Ishikawa (cell line): ENCODE measurements around the gene DYRK3.

Experiments used
- CEBPB ChIP-seq: IDR thresholded peaks from 2 replicates; pipeline ENCODE4 v1.6.1; 2012
- CREB1 ChIP-seq: IDR thresholded peaks from 2 replicates; pipeline ENCODE4 v1.6.1; 2012; ENCODE audit warnings: low read depth
- EGR1 ChIP-seq: IDR thresholded peaks from 2 replicates; pipeline ENCODE4 v1.6.1; 2012
- EP300 ChIP-seq: IDR thresholded peaks from 2 replicates; pipeline ENCODE4 v1.6.1; 2012; ENCODE audit warnings: borderline replicate concordance
- FOXM1 ChIP-seq: IDR thresholded peaks from 2 replicates; pipeline ENCODE4 v1.6.1; 2012; ENCODE audit warnings: low read depth, borderline replicate concordance
- NFIC ChIP-seq: IDR thresholded peaks from 2 replicates; pipeline ENCODE4 v1.6.1; 2012
- RAD21 ChIP-seq: IDR thresholded peaks from 2 replicates; pipeline ENCODE4 v1.6.1; 2012; ENCODE audit warnings: low read depth
- TAF1 ChIP-seq: IDR thresholded peaks from 2 replicates; pipeline ENCODE4 v1.6.1; 2012; ENCODE audit warnings: low read depth, mild to moderate bottlenecking
- TCF12 ChIP-seq: IDR thresholded peaks from 2 replicates; pipeline ENCODE4 v1.6.1; 2012; ENCODE audit warnings: low read depth
- YY1 ChIP-seq: IDR thresholded peaks from 2 replicates; pipeline ENCODE4 v1.6.1; 2012; ENCODE audit warnings: low read depth
- ZBTB7A ChIP-seq: IDR thresholded peaks from 2 replicates; pipeline ENCODE4 v1.6.1; 2012; ENCODE audit warnings: low read depth
- TF ChIP-seq, protein P1 (sequence below): IDR thresholded peaks from 2 replicates; pipeline ENCODE4 v1.6.1; 2012
- TF ChIP-seq, protein P2 (sequence below): IDR thresholded peaks from 2 replicates; pipeline ENCODE4 v1.6.1; 2012; ENCODE audit warnings: low read depth, mild to moderate bottlenecking

DNA sequence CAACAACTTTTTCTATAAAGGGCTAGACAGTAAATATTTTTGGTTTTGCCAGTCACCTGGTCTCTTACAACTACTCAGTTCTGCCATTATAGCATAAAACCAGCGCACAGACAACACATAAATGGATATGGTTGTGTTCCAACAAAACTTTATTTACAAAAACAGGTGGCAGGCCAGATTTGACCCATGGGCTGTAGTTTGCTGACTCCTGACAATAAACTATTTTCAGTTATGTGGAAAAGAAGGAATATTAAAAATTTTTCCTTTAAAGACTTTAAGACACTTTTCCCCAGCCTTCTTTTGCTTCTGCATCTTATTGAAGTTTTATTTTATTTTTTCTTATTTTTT lies 39.0 kb upstream of the DYRK3 start:
- TF ChIP-seq EP300: no peak
- TF ChIP-seq EGR1: no peak
- no peak for TF ChIP-seq NFIC
- TF ChIP-seq, protein P1, sequence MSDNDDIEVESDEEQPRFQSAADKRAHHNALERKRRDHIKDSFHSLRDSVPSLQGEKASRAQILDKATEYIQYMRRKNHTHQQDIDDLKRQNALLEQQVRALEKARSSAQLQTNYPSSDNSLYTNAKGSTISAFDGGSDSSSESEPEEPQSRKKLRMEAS: no peak
- TF ChIP-seq ZBTB7A: no peak
- TF ChIP-seq YY1: no peak
- TF ChIP-seq RAD21: no peak
- no peak for TF ChIP-seq CEBPB
- TF ChIP-seq CREB1: no peak
- TF ChIP-seq, protein P2, sequence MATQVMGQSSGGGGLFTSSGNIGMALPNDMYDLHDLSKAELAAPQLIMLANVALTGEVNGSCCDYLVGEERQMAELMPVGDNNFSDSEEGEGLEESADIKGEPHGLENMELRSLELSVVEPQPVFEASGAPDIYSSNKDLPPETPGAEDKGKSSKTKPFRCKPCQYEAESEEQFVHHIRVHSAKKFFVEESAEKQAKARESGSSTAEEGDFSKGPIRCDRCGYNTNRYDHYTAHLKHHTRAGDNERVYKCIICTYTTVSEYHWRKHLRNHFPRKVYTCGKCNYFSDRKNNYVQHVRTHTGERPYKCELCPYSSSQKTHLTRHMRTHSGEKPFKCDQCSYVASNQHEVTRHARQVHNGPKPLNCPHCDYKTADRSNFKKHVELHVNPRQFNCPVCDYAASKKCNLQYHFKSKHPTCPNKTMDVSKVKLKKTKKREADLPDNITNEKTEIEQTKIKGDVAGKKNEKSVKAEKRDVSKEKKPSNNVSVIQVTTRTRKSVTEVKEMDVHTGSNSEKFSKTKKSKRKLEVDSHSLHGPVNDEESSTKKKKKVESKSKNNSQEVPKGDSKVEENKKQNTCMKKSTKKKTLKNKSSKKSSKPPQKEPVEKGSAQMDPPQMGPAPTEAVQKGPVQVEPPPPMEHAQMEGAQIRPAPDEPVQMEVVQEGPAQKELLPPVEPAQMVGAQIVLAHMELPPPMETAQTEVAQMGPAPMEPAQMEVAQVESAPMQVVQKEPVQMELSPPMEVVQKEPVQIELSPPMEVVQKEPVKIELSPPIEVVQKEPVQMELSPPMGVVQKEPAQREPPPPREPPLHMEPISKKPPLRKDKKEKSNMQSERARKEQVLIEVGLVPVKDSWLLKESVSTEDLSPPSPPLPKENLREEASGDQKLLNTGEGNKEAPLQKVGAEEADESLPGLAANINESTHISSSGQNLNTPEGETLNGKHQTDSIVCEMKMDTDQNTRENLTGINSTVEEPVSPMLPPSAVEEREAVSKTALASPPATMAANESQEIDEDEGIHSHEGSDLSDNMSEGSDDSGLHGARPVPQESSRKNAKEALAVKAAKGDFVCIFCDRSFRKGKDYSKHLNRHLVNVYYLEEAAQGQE: no peak
- no peak for TF ChIP-seq TAF1
- TF ChIP-seq TCF12: no peak
- no peak for TF ChIP-seq FOXM1
